GM18870 (cell line): Measurements from ENCODE around the gene KRTAP5-9.
"Not testable (repeated sequence)": the region's sequence is repeated elsewhere in the genome, so short reads cannot be mapped to it uniquely, and the experiment has no call there.

ENCODE experiments used
- ATAC-seq: cut with Tn5 transposase; IDR thresholded peaks from one replicate; pipeline ENCODE4 v1.9.1; 2021; ENCODE audit warnings: moderate library complexity; ENCODE audit not compliant: unreplicated experiment

KRTAP5-9 gene

DNA sequence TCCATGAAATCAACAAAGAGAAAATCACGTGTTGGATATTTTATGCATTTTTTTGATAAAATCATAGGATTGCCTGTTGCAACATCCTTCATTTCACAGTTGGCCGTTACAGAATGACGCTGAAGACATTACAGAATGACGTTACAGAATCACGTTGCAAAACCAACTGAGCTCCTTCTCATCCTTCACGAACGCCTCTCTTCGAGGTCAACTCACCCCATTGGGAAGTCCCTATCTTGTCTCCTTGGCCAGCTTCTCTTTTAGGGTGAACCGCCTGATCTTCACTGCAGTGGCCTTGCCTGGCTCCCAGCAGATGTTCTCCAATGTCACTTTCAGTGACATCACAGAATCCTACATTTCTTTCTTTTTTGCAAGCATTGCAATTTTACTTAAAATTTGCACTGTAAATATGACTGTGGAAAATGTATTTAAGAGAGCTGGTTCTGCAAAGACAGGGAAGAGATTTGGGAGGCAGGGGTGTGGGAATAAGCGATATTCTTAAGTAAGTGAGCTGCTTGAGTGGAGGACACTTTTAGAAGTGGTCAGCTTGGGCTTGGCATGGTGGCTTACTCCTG lies 16.1 kb upstream of the KRTAP5-9 start:
- ATAC-seq: no peak

DNA sequence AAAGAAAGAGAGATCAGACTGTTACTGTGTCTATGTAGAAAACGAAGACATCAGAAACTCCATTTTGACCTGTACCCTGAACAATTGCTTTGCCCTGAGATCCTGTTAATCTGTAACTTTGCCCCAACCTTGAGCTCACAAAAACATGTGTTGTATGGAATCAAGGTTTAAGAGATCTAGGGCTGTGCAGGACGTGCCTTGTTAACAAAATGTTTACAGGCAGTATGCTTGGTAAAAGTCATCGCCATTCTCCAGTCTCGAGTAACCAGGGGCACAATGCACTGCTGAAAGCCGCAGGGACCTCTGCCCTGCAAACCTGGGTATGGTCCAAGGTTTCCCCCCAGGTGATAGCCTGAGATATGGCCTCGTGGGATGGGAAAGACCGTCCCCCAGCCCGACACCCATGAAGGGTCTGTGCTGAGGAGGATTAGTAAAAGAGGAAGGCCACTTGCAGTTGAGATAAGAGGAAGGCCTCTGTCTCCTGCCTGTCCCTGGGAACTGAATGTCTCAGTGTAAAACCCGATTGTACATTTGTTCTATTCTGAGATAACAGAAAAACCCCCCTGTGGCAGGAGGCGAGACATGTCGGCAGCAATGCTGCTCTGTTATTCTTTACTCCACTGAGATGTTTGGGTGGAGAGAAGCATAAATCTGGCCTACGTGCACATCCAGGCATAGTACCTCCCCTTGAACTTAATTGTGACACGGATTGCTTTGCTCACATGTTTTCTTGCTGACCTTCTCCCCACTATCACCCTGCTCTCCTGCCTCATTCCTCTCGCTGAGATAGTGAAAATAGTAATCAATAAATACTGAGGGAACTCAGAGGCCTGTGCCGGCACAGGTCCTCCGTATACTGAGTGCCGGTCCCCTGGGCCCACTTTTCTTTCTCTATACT lies 13.3 kb upstream of the KRTAP5-9 start:
- ATAC-seq: not testable (repeated sequence)

DNA sequence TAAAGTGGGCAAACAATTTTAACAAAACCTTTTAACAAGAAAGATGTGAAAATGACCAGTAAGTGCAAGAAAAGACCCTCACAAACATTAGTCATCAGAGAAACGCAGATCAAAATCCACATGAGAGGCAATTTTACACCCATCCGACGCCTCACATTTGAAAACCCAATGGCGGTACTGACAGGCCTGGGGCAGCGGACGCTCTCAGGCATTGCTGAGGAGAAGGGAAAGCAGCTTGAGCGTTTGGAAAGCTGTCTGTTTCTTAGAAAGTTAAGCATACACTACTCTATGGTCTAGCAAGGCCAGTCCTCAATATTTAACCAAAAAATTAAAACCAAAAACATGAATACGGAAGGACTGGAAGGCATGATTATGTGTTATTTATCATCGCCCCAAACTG lies 12.4 kb upstream of the KRTAP5-9 start:
- no peak for ATAC-seq

DNA sequence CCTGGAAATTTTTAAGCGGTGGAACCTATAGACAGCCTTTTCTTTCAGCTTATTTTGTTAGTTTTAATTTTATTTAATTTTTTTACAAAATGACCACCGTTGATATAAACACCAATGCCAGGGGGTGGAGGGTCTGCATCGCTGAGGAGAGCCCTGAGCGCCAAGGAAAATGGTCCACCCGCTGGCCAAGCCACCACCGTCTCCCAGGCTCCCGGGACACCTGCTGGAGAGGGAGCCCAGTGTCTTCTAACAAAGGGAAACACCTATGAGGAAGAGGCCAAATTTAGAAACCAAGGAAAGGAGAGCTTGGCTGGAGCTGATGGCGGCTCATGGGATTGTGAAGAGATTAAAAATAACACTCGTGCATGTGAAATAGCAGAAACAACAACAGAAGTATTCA lies 10.7 kb upstream of the KRTAP5-9 start:
- no peak for ATAC-seq

DNA sequence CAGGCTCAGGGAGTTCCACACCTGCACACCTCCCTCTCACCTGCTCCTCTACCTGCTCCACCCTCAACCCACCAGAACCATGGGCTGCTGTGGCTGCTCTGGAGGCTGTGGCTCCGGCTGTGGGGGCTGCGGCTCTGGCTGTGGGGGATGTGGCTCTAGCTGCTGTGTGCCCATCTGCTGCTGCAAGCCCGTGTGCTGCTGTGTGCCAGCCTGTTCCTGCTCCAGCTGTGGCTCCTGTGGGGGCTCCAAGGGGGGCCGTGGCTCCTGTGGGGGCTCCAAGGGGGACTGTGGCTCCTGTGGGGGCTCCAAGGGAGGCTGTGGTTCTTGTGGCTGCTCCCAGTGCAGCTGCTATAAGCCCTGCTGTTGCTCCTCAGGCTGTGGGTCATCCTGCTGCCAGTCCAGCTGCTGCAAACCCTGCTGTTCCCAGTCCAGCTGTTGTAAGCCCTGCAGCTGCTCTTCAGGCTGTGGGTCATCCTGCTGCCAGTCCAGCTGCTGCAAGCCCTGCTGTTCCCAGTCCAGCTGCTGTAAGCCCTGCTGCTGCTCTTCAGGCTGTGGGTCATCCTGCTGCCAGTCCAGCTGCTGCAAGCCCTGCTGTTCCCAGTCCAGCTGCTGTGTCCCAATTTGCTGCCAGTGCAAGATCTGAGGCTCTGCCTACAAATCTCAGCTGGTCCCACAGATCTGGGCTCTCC lies 10.1 kb upstream of the KRTAP5-9 start, which contains the start of gene KRTAP5-8:
Gene KRTAP5-8 (plus strand): TSS at position 49 of the 689 bp plus-strand sequence. CDS start 31 bp downstream, at position 80.
- not testable (repeated sequence) for ATAC-seq

DNA sequence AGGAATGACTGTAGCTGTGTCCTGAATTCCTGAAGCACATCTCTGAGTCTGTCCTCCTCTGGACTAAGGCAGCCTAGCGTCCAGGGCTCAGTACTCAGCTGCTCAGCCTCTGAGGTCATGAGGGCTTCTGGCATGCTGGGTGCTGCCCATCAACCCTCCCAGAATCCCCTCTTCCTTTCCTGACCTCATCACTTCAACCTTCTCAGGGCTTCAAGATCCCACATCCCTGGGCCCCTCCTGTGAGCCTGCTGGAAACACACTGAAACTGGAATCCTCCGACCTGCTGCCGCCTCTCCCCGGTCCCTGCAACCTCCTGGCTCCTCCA lies 9.6 kb upstream of the KRTAP5-9 start:
- no peak for ATAC-seq

DNA sequence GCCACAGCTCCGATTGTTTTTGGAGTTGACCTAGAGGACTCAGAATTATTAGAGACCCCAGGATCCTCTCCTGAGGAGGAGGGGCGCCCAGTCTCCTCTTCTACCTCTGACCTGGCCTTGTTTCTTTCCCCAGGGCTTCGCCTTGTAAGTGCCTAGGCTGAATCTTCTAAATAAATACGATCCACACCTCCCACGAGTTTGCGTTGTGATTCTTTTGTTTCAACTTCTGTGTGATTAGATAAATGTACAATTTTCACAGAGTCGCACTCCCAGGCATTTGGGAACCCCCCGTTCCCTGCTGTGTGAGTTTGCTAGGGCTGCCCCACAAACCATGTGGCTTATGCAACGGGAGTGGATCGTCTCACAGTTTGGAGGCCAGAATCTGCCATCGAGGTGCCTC lies 9.2 kb upstream of the KRTAP5-9 start:
- ATAC-seq: no peak

DNA sequence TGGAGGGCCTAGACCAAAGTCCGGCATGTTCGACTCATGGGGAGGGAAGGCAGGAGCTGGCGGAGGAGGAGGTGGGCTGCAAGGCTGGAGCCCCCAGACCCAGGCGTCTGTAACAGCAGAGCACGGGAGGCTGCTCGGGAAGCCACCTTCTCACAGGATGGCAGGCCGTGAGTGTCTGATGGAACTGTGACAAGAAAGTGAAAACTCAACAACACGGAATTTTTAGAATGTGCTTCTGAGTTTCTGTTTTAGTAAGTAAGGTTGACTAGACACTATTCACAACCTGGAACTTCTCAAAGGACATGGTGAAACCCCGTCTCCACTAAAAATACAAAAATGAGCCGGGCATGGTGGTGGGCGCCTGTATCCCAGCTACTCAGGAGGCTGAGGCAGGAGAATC lies 8.2 kb upstream of the KRTAP5-9 start:
- not testable (repeated sequence) for ATAC-seq

DNA sequence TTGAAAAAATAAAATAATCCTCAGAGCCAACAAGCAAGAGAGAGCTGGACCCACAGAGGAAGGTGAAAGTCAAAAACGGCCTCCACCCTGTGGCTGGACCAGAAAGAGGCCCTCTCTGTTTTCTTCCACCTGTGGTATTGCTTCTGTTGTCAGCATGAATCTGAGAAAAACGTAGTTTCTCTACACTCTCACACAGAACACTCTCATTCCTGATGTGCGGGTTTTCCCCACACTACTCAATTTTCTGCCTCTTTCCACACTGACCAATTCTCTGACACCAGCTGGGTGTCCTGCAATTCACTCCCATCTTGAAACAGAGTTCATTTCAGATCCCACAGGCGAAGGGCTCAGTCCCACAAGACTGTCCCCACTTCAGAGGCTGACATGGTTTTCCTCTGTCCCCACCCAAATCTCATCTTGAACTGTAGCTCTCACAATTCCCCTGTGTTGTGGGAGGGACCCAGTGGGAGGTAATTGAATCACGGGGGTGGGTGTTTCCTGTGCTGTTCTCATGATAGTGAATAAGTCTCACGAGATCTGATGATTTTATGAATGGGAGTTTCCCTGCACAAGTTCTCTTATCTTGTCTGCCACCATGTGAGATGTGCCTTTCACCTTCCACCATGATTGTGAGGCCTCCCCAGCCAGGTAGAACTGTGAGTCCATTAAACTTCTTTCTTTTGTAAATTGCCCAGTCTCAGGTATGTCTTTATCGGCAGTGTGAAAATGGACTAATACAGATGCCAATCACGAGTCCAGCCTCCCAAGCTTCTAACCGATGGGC lies 7.5 kb upstream of the KRTAP5-9 start:
- not testable (repeated sequence) for ATAC-seq

DNA sequence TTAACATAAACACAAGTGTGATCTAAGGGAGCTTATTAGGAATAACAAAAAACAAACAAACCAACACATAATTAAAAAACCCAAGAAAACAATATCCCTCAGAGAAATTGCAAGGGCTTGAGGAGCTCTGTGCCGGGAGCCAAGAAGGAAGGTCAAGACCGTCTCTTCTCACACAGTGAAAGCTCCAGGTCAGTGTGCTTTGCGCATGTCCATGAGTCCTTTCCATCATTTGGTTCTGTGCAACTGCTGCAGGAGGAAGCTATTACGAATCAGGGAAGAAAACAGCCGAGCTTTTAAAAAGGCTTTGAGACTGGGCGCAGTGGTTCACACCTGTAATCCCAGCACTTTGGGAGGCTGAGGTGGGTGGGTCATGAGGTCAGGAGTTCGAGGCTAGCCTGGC lies 5.8 kb upstream of the KRTAP5-9 start:
- ATAC-seq: no peak

DNA sequence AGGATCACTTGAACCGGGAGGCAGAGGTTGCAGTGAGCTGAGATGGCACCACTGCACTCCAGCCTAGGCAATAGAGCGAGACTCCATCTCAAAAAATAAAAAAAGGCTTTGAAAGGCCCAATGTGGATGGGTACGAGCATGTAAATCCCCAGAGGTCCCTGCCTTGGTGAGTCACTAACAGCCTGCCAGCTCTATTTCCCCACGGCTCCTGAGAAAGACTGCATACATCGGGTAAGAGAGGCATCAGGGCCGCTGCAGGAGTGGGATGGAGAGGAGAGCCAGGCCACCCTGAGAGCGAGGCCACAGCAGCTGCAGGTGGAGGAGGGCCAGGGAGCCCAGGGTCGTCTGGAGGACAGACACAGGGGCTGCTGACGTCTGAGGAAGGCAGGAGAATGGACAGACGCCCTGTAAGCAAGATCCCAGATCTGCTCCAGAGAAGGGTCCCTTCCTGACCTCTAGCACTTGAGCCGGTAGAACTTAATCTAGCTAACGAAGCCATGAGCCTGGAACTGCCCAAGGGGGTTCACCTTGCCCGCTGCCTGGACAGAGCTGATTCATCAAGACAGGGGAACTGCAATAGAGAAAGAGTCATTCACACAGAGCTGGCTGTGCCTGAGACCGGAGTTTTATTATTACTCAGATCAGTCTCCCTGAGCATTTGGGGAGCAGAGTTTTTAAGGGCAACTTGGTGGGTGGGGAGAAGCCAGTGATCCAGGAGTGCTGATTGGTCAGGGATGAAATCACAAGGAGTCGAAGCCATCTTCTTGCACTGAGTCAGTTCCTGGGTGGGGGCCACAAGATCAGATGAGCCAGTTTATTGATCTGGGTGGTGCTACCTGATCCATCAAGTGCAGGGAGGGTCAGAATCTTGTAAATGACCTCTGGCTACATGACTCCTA lies 5.1 kb upstream of the KRTAP5-9 start:
- ATAC-seq: no peak

DNA sequence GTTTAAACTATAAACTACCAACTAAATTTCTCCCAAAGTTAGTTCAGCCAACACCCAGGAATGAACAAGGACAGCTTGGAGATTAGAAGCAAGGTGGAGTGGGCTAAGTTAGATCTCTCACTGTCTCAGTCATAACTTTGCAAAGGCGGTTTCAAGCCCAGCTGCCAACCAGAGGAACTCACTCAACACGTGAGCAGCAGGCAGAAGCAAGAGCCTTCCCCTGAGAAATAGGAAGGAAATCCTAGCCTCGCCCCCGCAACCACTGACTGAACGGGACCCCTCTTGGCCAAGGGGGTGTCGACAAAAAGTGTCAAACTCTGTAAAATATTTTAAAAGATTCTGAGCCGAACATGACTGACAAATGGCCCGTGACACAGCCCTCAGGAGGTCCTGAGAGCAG lies 4.4 kb upstream of the KRTAP5-9 start:
- no peak for ATAC-seq

DNA sequence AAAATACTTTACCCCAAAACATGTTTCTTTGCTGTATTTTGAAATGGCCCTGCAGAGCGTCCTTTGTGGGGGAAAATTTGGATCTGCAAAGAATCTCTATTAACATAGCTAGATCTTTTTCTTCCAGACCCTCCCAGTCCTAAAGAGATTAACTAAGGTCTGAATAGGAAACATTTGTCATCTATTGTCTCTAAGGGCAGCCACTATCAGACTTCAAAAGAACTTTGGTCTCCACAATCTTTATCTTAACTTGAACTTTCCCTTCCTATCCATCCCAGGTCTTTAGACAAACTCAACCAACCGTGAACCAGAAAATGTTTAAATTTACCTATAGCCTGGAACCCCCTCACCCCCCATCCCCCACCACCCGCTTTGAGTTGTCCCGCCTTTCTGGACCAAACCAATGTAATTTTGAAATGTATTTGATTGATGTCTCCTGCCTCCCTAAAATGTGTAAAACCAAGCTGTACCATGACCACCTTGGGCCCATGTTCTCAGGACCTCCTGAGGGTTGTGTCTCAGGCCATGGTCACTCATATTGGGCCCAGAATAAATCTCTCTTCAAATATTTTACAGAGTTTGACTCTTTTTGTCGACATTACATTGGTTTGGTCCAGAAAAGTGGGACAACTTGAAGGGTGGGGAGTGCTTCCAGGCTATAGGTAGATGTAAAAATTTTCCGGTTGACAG lies 3.5 kb upstream of the KRTAP5-9 start:
- ATAC-seq: no peak

DNA sequence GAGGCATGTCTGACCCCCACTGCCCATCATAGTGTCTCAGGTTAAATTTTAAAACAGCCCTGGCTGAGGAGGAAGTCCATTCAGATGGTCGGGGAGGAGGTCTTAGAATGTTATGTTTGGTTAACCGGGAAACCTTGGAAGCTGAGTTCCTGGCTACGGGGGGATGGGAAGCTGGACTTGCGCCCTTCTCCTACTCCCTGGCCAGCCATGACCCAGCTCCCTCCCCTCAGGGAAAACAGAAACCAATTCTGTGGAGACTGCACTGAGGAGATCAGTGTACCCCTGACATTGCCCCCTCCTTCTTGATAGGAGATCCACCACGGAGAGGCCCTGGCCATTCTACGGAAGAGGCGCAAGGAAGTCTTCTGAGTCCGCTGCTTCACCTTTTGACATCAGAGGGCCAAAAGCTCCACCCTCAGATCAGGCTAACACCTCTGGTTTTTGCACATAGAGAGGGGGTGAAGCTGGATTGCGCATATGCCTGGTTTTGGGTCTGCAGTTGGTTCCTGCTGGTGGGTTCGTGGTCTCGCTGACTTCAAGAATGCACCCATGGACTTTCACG lies 2.7 kb upstream of the KRTAP5-9 start:
- ATAC-seq: no peak

DNA sequence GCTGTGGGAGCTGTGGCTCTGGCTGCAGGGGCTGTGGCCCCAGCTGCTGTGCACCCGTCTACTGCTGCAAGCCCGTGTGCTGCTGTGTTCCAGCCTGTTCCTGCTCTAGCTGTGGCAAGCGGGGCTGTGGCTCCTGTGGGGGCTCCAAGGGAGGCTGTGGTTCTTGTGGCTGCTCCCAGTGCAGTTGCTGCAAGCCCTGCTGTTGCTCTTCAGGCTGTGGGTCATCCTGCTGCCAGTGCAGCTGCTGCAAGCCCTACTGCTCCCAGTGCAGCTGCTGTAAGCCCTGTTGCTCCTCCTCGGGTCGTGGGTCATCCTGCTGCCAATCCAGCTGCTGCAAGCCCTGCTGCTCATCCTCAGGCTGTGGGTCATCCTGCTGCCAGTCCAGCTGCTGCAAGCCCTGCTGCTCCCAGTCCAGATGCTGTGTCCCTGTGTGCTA lies 514 bp downstream of the KRTAP5-9 start:
- ATAC-seq: no peak

DNA sequence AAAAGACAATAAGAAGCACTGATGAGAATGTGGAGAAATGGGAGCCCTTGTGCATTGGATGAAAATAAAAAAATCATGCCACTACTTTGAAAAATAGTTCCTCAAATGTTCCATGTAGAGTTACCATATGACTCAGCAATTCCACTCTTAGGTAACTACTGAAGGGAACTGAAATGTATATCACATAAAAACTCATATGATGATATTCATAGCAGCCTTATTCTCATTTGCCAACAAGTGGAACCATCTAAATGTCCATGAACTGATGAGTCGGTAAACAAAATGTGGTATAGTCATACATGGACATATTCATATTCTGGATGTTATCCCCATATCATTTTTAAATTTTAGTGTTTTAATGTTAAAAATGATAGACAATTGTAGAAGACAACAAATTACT lies 3.5 kb downstream of the KRTAP5-9 start:
- no peak for ATAC-seq

DNA sequence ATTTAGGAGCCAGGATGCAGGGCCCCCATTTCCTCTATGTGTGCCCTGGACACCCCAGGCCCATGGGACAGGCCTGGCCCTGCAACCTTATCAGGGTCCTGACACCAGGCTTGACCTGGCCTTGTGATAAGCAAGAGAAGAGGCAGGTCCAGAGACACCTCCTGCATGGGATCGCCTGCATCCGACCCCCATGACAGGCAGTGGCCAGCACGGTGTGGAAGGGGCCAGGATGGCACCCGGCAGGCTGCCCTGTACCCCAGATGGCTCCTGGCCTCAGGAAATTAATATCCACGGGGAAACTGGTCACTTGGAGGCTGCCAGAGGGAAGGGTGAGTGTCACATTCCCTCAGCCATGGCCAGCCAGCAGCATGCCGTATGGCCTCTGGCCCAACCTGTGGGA lies 6.8 kb downstream of the KRTAP5-9 start:
- ATAC-seq: no peak

DNA sequence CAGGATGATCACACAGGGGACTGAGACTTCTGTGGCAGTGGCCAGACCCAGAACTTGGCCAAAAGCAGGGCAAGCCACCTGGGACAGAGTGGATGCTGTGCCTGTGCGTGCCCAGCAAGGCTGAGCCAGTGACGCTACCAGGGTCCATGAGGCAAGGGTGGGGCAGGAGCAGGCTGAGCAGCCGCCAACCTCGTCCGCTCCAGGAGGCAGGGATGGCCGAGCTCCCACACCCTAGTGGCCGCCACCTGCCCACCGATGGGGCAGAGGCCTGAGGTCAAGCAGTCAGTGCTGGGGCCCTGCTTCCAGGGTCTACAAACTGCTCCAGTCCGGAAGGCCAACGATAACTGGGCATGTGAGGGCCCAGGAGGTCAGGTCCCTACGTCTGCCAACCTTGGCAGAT lies 7.3 kb downstream of the KRTAP5-9 start:
- ATAC-seq: no peak

DNA sequence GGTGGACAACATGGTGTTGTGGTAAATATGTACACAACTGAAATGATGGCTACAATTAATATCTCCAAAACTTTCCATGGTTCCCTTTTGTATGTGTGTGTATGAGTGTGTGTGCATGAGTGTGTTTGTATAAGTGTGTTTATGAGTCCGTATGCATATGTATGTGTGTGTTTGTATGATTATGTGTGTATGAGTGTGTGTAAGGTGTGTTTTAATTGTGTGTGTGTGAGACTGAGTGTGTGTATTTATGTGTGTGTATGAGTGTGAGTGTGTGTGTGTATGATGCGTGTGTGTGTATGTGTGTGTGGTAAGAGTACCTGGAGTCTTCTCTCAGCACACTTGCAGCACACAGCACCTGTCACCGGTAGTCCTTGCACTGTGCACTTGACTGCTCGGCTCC lies 7.8 kb downstream of the KRTAP5-9 start:
- no peak for ATAC-seq
